ENCODE results near the gene TFE3.
A peak's percentile ranks its signal among the peaks of the same experiment; 100 is the strongest.

Gene TFE3

DNA sequence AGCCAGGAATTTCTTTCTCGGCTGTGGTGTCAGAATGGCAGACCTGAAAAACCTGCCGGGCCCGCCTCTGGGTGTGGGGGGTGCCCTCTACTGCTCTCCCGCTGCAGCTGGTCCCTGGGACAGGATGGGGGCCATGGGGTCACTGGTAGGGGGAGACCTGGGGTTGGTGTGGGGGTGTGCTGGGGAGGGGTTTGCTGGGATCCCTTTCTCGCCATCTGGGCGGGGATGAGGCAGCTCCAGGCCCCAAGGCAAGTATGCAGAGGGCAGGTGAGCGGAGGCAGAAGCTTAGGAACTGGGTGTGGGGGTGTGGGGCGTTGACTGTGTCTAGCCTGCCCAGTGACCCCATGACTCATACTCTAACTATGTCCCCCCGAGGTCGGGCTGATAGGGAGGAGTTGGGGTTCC is 16.5 kb upstream of the TFE3 start:
- no peak for DNase-seq

- no peak for DNase-seq
These were observed 16.0 kb upstream of the TFE3 start for GRCh38 chrX:49059201-49059600.

- DNase-seq = no peak
These were observed 15.6 kb upstream of the TFE3 start, which contains the start of gene CCDC120 for GRCh38 chrX:49058794-49059193. CCDC120 (plus strand) TSS chrX:49058999; CDS start chrX:49062042, 3,043 bp downstream.

DNA sequence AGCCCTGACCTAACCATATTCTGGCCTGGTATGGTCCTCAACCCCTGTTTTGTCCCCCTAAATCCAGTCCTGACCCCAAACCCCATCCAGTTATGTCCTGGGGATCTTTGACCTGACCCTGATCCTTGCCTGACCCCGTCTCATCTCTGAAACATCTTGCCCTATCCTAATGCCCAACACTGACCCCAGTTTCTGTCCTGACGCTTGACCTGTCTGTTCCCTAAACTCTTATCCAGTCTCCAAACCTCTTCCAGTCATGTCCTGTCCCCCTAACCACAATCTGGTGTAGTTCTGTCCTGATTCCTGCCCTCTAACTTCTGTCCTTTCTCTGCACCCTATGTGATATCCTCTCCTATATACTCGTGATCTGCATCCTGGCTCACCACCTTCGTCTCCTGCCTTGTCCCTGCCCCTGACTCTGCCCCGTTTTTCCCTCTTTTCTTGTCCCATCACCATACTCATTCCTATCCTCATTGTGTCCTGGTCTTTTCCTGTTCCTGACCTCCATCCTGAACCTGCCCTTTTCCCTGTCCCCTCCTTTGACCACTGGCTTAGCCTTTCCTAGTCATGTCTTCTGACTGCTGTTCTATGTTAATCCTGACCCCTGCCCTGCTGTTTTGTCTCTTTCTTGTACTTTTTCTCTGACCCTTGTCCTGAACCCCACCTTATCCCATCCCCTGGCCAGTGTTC is 11.1 kb upstream of the TFE3 start:
- no peak for DNase-seq

GRCh38 chrX:49053223-49054072 is 10.3 kb upstream of the TFE3 start:
- peak; percentile 74 for DNase-seq

DNA sequence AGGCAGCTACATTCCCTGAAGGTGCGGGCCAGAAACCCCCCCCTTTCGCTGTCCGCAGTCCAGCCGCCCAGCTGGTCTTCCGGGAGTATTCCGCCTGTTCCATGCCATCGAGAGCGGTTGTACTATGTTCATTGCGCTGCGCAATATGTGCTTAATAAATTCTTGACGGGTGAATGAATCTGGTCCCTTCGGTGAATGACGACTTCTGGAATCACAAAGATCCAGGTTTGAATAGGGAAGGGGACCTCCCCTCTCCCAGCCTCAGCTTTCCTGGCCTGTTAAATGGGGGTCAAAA is 777 bp upstream of the TFE3 start:
- no peak for DNase-seq

DNA sequence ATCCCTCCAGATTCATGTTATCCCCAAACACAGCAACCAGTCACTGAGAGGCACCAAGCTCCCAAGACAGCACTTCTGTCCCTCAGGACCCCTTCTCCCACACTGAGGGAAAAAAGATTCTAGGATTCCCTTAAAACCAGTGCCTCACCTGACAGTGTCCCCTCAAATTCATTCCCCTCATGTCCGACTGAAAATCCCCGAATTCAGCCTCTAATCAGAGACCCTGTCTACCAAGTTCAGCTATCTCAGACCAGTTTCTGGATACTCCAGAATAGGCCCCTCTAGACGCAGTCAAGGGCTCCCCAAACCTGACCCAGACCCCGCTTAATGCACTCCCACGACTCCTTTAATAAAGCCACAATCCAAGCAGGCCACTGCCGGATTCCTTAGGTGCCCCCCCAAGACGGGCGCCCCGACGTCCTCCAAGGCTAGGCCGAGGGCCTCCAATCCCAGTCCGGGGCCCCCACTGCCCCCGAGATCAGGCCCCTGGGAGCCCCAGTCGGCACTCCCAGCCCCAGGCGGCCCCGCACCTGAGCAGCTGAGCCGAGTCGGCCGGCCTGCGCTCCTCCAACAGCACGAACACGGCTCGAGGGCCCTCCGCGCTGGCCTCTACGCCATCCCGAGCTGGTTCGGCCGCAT is 457 bp downstream of the TFE3 start:
- DNase-seq = no peak

- no peak for DNase-seq
These were observed 1.2 kb downstream of the TFE3 start for GRCh38 chrX:49041744-49042580.

DNA sequence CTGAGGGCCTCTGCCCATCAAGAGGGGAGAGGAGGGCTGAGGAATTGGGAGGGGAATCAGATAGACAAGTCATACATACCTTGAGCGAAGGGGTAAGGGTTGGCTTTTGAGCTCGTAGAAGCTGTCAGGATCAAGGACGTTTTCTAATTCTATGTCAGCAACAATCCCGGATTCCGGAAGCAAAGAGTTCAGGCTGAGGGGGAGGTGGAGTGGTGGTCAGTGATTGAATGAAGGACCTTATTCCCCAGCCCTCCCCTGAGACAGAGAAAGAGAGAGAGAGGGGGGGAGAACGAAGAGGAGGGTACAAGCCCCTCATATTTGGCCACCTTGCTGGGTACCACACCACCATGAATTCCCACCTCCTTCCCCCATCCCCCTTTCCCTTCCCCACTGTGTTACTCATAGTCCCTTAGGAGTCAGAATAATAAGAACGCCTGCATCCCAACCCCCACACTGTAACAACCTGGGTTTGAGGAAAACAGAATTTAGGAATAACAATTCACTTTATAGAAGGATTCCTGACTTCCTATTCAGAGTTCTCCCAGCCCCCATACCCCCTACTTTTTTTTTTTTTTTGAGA is 2.7 kb downstream of the TFE3 start:
- DNase-seq = no peak

GRCh38 chrX:49039598-49040375 is 3.4 kb downstream of the TFE3 start:
- DNase-seq = no peak

- DNase-seq = no peak
These were observed 5.2 kb downstream of the TFE3 start for GRCh38 chrX:49037883-49038475.

DNA sequence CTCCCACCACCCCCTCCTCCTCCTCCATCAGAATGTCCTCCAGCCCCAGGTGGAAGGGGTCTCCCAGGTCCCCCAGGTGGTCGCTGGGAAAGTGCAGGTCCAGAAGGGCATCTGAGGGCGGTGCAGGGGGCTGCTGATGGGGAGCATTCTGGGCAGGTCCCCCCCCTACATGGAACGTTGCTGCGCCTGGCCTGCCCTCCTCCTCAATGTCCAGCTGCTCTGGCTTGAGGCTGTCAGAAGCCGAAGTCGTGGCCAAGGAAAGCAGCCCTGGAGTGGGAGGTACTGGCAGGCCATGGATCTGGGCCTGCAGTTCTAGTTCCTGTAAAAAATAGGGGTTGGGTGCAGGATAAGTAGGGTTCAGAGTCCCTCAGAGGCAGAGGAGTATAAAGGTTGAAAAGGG is 12.9 kb downstream of the TFE3 start:
- no peak for DNase-seq

- no peak for DNase-seq
These were observed 13.3 kb downstream of the TFE3 start for GRCh38 chrX:49029876-49030275.

DNA sequence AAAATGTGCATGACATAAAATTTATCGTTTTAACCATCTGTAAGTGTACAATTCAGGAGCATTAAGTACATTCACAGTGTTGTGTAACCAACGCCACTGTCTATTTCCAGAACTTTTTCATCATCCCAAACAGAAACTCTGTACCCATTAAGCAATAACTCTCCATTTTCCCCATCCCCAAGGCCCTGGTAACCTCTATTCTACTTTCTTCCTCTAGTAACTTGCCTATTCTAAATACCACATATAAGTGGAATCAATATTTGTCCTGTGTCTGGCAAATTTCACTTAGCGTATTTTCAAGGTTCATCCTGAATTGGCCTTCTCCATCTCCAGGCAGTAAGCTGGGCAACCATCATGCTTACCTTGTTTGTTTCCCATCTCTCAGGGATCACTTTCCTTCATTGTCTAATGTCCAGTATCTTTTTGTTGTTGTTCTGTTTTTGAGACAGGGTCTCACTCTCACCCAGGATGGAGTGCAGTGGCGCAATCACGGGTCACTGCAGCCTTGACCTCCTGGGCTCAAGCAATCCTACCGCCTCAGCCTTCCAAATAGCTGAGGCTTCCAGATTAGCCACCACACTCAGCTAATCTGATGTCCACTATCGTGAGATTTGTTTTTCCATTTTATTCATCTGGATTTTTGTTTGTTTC is 23.4 kb downstream of the TFE3 start:
- no peak for DNase-seq

GRCh38 chrX:49019050-49019449 is 24.1 kb downstream of the TFE3 start:
- no peak for DNase-seq

GRCh38 chrX:49003696-49004095 is 39.5 kb downstream of the TFE3 start:
- DNase-seq = no peak

- DNase-seq = peak; percentile 80
These were observed 40.8 kb downstream of the TFE3 start, which contains the start of gene GRIPAP1 for GRCh38 chrX:49002091-49002935. GRIPAP1 (minus strand) TSS chrX:49002264; CDS start chrX:49002229, 35 bp downstream.

DNA sequence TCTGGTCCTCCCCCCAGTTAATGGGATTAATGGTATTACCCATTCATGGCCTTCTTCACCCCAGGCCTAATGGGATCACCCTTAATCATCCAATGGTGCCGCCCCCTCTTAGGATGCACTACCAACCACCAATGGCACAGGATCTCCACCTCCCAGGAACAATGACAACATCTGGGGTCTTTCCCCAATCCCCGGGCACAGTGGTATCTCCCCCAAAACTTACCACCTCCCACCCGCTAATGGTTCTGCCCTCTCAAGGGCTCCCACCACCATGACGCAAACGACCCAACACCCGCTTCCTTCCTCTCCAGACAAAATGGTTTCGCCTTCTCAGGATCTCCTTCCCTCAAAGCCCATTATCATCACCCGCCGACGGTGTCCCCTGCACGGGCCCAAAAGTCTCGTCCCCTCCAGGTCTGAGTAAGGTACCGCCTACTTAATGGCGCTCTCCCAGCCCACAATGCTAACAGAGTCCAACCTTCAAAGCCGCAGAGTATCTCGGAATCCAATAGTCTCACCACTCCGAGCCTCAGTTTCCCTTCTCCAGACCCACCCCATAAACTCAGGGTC is 41.6 kb downstream of the TFE3 start:
- DNase-seq = peak; percentile 15

DNA sequence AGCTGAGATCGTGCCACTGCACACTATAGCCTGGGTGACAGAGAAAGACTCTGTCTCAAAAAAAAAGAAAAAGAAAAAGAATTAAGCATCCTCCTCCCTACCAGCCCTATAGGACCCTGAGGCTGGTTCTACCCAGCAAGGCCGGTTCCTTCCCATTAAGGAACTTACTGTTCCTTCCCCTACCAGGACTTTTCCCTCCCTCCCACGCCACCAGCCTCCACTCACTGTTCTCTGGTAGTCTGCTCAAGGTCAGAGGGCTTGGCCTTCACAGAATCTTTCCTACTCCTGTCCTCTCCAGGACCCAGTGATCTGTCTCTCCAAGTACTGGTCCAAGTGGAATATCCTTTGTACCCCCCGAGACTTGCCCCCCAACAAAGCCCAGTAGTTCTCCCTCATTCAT is 42.5 kb downstream of the TFE3 start:
- no peak for DNase-seq

Data from NCI-H1694 treated with DMSO at 0.1 percent for 48 hours (cell line).